GM13976 (cell line): ENCODE data around the gene LRRC9.

Experiments
- DNase-seq: peaks from one replicate; pipeline ENCODE4 v3.0.0; 2012; ENCODE audit warnings: low spot score
- CTCF ChIP-seq: IDR thresholded peaks from 2 replicates; pipeline ENCODE4 v1.5.1; 2012; ENCODE audit warnings: borderline replicate concordance, mild to moderate bottlenecking; ENCODE audit not compliant: insufficient read depth; ENCODE audit errors: extremely low read depth, missing control alignments, control extremely low read depth
- in situ Hi-C: fragments of 300-500 bp; cut with MboI; formaldehyde crosslinking; loops from one replicate; pipeline ENCODE4 v1.12.0; 2022; ENCODE audit warnings: low sequenced_read_pairs, mixed read lengths, inconsistent platforms; ENCODE audit not compliant: unreplicated experiment

Gene LRRC9

GRCh38 chr14:60111732-60112131, 191.8 kb downstream of the LRRC9 start:
- DNase-seq: peak; percentile 34
- TF ChIP-seq CTCF: no peak
- in situ Hi-C loops: no loop called here
